TTC549 (cell line): Measurements from ENCODE around the gene BLACAT1.
"Not testable (repeated sequence)": the region's sequence is repeated elsewhere in the genome, so short reads cannot be mapped to it uniquely, and the experiment has no call there.

Source experiments
- FAIRE-seq: peaks from 2 replicates; lab custom pipeline; 2012; peaks lifted over from hg19 to GRCh38; lab: Jason Lieb, UNC

BLACAT1 gene

DNA sequence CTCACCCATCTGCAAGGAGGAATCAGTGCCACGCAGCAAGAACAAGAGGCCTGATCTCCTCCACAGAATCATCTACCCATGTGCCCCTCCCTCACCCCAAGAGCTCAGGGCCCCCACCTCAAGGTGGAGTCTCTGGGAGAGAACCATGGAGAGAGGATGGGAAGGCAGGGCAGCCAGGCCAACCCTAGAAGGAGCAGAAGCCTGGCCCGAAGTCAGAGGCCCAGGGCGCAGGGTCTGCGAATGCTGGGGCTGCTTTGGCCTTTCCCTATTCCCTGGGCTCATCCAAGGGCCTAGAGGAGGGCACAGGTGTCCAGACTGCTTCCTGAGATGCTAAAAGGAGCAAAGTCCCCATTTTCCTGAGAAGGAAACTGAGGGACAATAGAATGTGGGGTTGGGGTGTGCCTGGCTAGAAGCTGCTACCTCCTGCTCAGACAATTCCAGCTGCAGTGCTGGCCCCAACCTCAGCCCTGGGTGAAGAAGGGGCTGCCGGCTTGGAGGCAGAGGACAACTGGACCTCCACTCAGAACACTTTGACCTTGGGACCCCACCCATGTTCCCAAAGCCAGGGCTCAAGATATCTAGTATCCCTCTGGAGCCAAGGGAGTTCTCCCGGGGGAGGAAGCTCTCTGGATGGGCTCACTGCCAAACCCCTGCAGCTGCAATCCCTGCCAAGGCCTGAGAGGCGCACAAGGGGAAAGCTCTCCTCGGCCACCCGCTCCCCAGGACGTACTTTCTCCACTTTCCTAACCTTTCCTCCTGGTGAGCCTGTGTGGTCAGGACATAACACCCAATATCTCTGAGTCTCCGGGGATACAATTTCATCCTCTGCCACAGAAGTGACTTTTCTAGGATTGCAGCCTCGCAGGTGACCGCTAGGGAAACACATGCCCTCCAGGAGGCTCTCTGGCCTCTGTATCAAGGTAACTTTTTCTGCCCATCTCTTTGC, 17.4 kb downstream of the BLACAT1 start:
- no peak for FAIRE-seq

DNA sequence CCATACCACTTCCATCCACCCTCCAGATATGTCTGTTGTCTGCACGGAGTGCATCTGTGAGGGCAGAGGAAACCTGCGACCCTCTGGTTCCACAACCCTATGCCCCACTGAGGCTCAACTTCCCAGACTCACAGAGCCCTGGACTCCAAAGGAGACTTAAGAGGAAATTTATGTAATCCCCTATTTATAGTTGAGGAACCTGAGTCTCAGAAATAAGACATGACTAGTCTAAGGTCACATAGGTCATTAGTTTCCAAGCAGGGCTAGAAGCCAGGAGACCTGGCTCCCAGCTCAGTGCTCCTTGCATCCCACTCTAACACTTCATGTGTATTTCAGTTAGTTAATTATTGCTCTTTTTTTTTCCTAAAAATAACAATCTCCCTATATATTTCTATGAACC, 18.3 kb downstream of the BLACAT1 start:
- FAIRE-seq: no peak

DNA sequence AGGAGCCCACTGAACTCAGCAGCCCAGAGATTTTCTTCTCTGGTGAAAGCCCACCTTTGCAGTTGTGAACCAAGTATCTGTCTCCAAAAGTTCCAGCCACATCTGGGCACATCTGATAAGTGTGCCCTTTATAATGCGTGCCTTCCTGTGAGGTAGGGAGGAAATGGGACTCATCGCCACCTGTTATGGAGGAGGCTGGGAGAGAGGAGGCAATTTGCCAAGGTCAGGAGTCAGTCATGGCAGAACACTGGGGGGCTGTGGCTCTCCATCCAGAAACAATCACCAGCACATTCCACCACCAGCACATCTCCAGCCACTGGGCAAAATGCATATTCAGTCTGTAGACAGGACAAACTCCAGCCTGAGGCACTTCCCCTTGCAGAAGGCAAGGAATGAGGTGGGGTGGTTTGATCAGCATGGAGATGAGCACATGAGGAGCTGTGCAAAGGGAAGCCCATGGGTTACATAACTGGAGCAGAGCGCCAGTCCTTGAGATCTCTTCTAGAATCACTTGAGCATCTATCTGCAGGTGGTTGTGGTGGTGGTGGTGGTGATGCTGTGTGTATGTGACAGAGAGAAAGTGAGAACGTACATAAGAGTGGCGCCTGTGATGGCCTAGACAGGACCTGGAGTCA, 19.0 kb downstream of the BLACAT1 start:
- no peak for FAIRE-seq

DNA sequence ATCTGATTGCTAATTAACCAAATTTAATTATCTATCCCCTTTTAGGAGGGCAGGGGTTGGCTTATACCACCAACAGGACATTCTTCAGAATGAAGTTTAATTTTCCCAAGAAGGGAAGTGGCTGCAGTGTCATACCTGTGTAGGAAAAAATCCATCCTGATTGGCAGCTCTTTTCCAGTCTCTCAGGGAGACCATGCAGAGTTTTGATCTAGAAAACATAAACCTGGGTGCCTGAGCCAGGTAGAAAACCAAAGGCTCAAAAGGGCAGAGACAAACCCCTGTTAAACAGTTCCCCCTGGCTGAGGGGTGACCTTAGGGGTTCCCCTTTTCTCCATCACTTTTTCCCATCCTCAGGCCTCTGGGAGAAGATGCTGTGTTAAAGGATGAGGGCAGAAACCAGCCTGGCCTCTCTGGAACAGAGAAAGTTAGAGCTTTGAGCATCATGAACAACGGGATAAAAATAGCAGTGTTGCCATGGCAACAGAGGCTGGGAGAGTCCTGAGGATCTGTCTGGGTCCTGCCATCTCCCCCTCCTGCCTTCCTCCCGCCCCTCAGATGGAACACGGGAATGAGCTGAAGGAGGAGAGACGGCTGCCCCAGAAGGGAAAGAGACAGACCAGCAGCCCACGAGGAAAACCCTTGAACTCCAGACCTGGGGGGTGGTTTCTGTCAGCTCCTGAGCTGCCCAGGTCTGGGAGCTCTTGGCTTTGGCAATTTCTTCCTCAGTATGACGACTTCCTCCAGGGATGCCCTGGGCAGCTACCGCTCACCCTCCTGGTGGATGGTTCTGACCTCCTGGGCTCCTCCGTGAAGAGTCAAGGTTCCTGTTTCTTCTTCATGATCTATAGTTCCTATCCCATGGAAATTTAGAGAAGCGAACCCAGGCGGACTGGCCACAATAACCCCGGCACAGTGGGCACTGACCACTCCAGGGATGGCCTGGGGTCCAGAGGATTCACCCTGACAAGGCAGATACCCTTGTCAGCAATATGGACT, 20.0 kb downstream of the BLACAT1 start:
- FAIRE-seq: no peak

DNA sequence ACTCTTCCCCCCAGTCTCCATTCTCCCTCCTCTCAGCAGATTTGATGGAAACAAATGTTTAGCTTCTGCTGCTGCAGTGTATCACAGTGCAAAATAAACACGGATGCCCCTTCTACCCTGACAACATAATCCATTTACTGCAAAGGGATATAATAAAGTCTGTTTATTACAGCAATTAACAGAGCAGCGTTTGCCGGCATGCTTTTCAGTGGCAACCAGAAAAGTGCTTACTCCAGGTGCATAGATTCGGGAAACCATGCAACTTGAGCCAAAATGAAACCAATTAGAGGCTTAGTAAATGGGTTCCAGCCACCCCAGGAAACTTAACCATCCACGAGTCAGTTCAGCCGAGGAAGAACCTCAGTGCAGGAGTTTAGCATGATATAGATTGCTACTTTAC, 21.1 kb downstream of the BLACAT1 start:
- FAIRE-seq: no peak

DNA sequence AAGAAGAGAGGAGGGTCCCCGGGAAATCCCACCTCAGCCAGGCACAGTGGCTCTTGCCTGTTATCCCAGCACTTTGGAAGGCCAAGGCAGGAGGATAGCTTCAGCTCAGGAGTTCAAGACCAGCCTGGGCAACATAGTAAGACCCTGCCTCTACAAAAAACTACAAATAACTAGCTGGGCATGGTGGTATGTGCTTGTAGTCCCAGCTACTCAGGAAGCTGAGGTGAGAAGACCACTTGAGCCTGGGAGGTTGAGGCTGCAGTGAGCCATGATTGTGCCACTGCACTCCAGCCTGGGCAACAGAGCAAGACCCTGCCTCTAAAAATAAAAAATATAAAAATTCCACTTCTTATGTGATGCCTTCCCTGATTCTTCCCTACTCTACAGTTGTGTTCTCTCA, 23.2 kb downstream of the BLACAT1 start:
- not testable (repeated sequence) for FAIRE-seq

DNA sequence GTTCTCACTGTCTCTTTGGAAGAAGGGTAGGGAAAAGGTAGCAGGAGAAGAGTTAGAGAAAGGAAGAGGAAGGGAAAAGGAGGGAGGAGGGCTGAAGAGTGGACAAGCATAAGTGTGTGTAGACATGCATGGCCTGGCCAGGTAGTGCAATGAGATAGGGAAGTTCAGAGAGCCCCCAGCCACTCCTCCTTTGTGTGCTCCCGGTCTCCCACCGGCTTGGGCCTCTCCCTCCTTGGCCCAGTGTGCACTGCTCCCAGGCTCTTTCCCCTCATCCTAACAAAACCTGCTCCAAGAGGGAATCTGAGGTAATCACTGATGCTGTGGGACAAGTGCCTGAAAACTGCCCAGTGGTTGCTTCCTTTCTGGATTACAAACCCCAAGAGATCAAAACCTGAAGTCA, 23.7 kb downstream of the BLACAT1 start:
- no peak for FAIRE-seq

DNA sequence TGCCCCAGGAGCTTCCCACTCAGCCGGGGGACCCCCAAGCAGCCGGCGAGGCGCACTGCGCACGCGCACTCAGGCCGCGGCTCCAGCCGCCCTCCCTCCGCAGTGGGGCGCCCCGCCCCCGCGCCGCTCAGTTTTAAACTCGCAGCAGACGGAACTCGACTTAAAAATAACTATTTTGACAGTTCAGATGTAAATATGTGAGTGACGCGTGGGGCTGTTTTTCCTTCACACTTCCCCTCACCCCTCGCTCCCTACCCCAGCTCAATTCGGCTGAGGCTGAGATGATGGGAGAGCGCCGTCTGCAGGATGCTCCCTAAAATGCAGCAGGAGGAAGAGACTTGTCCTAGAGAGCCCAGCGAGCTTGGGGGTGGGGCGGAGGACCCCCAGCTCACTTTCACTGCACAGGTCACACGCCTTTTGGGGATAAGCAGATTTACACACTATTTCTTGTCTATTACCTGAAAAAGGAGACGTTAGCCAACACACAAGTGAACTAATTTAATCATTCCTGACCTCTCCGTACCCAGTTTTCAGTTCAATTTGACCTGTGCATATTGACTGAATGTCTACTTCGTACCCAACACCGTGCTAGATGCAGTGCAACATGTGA, 25.0 kb downstream of the BLACAT1 start:
- no peak for FAIRE-seq

DNA sequence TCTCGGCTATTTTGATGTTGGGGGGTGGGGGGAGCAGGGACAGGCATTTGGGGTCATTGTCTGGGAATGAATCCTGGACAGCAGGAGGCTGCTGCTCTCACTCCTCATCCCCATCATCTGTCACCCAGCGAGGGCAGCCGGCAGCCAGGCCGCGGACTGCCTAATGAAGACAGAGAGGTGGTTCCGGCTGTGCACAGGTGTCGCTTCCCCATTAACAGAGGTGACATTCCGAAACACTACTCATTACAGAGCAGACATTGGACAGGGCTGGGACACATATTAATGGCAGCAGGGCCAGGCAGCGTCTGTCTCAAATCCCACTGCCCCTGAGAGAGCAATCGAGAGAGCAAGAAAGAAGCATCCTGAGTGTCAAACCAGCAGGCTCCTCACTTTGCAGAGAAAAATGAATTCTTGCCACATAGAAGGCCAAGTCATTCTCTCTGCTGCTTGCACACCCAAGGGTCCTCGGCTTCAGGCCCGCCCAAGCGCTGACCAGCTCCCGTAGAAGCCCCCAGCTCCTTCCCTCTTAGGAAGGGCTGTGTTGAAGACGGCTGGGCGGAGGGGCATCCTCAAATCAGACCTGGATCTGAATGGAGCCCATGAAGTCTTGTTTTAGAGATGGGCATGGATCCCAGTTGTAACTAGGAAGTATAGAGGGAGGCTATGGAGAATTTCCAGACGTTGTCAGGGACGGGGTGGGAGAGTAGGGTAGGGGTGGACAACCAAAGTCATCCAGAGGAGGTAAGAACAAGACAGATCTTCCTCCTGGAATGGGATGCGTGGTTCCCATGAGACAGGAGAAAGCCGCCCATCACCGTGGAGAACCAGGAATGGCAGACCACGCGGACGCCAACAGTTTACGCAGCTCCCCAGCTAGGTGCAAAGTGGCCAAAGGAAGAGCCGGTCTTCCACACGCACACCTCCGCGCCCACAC, 25.8 kb downstream of the BLACAT1 start:
- no peak for FAIRE-seq

DNA sequence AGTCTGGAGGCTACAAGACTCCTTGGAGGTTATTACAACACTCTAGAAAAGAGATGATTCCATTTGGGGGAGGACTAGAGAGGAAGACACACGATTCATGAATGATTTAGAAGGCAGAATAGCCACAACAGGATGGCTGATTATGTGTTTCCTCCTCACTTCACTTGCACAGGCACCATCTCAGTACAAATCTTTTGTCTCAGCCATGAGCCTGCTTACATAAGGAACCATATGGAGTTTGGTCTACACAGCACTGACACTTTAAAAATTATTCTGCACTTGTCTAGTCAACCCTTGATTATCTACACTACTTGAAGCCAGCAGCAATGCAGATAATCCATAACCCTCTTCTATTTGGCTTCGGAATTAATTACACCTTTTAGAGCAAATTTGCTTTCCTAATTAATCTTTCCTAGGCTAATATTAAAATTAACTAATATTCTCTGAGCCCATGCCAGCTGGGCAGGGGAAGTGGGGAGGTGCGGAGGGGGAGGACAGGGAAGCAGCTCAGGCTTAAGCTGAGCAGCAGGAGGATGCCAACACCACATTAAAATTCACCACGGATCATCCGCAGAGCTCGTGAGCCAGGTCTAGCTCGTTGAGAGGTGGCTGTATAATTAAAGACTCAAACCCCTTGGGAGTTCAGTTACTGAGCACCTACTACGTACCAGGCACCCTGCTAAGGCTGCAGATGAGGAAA, 30.8 kb downstream of the BLACAT1 start:
- no peak for FAIRE-seq

DNA sequence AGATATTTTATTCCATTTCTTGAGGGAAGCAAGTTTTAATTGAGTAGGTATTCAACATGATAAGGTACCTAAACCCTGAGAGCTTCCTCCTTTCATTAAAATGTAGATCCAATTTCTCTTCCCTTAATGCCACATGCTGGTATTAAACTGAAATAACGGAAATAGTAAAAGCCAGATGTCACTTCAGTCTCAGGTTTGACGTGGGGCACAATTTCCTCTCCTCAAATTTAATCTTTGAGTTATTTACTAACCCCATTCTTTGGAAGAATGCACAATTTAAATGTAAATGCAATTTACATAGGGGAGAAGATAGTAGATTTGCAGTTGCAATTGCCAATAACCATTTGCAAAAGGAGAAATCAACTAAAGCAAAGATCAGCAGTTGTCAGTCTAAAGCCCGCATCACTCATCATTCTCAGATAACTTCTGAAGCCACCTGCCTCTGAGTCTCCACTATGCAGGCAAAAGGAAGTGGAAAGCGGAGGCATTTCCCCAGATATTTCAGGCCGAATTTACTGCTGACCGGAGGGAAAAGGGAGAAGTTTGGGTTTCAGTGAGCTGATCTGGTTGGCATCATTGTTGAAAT, 31.9 kb downstream of the BLACAT1 start:
- no peak for FAIRE-seq

DNA sequence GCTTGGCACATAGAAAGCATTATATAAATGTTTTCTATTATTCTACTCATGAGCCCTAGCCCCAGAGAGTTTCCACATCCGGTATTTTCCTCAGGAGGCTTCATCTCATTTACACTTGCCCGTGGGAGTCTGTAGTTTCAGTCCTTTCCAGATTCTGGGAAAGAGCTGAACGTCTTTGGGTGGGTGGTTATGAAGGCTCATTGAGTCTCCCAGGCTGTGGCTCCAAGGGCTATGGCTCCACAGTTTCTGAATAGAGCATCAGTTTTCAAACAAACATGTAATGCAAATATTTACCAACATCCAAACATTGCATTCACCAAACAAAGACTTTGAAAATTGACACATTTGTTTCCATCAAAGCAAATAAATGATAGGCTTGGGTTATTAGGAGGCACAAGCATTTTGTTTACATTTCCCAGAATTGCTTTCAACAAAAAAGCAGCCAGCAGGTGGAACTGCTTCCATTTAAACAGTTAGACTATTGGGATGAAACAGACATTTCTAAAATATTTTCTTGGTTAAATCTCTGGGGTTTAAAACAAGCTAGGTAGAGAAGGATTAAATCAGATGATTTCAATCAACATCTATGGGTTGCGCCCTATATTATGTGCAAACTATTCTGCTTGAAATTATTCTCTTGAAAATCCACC, 32.7 kb downstream of the BLACAT1 start:
- peak; percentile 26 for FAIRE-seq

DNA sequence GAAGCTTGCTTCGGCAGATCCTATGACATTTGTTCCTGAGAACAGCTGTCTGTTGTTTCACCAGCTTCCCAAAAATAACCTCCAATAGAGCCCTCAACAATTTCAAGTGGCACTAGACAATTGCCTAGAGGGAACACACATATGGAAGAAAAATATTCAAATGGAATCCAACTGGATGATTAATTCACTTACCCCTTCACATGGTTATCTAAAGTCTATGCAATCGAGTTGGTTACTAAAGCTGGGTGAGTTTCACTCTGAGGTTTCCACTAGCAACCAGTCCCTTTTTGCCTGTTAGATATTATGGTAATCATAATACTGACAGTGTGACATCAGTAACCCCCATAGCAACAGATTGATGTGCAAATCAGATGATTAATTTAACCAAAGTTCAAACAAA, 34.0 kb downstream of the BLACAT1 start, which contains the start of gene LEMD1:
LEMD1 (minus strand) TSS at position 259 of the 400 bp plus-strand sequence. CDS start 1,520 bp downstream, outside the sequence.
- no peak for FAIRE-seq

DNA sequence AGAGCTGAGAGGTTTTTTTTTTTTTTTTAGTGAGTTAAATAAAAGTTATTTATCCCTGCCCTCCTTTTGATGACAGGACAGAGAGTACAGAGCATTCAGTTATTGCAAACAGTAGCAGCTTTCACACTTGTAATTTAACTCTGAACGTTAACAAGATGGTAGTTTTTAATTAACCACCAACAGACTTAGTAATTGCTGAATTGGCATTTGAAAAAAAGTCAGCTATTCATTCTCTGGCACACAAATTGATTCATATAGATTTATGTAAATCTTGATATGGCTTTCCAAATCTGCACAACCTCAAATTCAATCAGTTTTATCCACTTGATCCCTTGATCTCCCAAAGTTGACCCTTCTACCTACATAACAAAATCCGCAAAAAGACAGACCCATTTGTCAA, 34.9 kb downstream of the BLACAT1 start:
- no peak for FAIRE-seq

DNA sequence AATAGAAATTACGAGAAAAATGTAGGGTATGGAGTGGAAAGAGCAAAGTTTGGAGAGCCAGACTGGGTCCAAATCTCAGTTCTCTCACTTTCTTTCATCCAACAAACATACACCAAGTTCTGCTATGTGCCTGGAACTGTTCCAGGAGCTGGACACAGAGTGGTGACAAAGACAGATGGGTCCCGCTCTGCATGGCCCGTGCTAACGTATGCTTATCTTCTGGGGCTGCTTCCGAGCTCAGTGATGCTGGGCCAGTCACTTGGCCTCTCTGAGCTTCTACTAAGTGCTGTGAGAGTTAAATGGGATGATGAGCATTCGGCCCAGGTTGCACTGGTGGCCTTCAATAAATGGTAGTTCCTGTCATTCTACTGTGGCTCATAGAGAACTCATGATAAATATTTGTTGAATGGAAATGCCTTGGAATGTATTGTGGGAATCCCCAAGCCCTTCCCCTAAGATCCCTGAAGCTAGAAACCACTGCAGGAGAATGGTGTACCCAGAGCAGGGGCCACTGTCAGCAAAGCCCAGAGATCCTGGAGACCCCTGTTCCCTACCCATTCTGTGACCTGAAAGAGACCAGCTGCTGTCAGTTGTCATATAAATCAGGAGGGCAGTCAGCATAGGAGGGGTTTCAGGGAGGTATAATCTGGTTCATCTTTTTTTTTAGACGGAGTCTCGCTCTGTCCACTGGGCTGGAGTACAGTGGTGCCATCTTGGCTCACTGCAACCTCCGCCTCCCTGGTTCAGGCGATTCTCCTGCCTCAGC, 37.8 kb downstream of the BLACAT1 start:
- FAIRE-seq: no peak

DNA sequence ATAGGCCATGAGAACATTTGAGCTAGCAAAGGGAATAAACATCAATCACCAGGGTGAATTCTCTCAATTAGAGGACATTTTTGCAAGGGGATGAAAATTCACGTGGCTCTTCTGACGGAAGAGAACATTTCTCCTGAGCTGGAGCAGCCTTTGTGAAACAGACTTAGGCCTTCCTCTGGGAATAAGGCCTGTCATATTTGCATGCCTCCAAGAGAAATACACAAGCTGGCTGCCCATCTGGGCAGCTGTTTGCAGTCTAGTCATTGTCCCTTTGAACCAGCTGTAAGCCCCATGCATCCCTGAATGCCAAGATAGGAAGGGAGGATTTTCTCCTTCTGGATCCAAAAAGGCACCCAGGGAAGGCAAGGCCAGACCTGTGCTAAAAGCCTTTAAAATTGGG, 39.5 kb downstream of the BLACAT1 start:
- FAIRE-seq: no peak

DNA sequence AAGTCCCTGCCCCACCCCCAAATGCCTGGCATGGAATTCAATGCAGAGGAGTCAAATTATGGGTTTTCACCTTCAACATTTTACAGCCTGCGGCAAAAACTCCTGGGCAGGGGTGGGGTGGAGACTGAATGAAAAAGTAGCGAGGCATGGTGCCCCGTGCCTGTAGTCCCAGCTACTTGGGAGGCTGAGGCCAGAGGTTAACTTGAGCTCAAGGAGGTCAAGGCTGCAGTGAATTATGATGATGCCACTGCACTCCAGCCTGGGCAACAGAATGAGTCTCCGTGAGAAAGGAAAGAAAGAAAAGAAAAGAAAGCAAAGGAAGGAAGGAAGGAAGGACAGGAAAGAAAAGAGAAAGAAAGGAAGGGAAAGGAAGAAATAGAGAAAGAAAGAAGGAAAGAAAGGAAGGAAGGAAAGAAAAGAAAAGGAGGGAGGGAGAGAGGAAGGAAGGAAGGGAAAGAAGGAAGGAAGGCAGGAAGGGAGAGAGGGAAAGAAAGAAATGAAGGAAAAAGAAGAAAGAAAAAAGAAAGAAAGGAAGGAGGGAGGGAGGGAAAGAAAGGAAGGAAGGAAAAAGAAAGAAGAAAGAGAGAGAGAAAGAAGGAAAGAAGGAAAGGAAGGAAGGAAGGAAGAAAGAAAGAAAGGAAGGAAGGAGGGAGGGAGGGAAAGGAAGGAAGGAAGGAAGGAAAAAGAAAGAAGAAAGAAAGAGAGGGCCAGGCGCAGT, 45.1 kb downstream of the BLACAT1 start:
- FAIRE-seq: no peak

DNA sequence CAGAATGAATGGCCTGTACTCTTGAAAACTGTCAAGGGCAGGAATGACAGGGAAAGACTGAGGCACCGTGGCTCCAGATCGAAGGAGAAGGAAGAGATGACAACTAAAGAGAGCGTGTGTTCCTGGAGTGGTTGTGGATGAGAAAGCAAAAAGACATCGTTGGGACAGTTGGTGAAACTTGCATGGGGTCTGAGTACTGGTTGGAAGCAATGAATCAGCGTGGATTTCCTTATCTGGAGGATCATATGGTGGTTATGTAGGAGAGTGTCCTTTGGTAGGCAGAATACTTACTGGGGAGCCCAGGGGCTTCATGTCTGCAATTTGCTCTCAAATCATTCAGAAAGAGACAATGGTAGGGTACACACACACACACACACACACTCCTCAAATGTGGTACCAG, 47.9 kb downstream of the BLACAT1 start:
- FAIRE-seq: no peak
